Measurements from ENCODE around the gene HS3ST4.

Gene HS3ST4

DNA sequence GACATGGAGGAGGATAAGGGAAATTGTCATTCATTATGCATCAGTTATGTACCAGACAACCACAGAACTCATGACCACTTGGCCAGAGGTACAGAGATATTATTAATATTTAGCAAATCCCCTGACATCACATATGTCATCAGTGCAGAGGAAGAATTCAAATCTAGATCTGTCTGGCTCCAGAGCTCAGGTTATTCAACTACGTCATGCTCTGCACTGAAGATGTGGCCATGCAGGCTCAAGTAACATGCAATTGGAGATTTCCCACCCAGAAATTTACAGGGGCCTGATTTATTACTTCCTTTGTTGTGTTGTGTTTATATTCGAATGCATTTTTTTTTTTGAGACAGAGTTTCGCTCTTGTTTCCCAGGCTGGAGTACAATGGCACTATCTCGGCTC lies 224.3 kb downstream of the HS3ST4 start:
- TF ChIP-seq GATA2 (IDR thresholded peaks at IDR 0.05; ENCODE audit: low read depth, low read length) (no peak), GATA3 (IDR thresholded peaks at IDR 0.05; ENCODE audit: low read depth, low read length) (no peak)

DNA sequence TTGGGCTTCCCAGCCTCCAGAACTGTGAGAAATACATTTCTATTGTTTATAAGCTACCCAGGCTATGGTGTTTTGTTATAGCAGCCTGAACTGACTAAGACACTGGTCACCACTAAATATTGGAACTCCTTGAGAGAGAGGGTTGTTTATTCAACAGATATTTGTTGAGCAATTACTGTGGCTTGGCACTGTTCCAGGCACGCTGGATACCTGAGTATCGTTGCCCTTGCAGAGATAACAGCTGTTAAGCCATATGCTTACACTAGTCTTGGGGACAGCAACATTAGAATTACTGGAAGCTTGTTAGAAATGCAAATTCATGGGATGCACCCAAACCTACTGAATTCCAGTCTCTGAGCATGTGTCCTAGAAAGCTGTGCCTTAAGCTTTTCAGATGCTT lies 230.7 kb downstream of the HS3ST4 start:
- TF ChIP-seq GATA3 (IDR thresholded peaks at IDR 0.05; ENCODE audit: low read depth, low read length): no peak

DNA sequence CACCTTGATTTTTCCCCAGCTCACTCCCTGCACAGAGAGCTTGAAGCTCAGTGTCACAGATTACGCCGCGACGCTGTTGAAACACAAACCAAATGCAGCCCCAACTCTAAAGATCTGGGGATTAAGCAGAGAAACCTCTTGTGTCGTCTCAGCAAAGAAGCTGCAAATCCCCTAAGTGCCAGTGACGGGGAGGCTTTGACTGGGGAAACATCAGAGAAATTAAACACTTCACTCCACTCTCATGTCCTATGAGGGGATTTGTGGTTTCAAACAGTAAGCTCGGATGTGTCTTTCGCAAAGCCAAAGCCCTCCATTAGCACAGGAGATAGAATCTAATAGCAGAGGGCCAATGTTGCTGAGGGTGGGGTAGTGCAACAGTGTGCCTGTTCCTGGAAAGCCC lies 233.7 kb downstream of the HS3ST4 start:
- no peak for TF ChIP-seq GATA3 (IDR thresholded peaks at IDR 0.05; ENCODE audit: low read depth, low read length)
- no peak for TF ChIP-seq GATA2 (IDR thresholded peaks at IDR 0.05; ENCODE audit: low read depth, low read length)

DNA sequence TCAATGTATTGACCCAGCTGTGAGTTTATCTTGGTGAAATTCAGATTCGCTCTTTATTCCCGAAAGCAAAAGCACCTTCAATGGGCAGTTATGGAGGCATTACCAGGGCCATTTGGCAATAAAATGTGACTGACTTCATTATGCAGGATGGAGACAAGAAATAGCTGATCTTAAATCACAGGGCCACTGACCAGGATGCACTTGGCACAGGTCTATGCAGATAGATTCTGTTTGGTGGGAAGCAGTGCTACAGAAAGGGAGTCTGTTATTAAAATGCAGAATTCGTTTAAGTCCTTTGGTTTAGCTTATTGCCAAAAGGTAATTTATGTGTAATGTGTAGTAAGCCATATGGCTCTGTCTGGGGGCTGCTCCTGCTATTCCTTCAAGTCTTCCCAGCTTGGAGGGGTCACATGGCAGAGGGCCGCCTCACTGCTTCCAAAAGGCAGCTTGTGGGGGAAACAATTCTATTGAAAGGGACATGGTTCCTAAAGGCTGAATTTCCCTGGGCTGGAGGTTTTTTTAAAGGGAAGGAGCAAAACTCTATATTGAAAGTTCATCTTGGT lies 239.8 kb downstream of the HS3ST4 start:
- TF ChIP-seq GATA3 (IDR thresholded peaks at IDR 0.05; ENCODE audit: low read depth, low read length) (no peak), GATA2 (IDR thresholded peaks at IDR 0.05; ENCODE audit: low read depth, low read length) (no peak)

DNA sequence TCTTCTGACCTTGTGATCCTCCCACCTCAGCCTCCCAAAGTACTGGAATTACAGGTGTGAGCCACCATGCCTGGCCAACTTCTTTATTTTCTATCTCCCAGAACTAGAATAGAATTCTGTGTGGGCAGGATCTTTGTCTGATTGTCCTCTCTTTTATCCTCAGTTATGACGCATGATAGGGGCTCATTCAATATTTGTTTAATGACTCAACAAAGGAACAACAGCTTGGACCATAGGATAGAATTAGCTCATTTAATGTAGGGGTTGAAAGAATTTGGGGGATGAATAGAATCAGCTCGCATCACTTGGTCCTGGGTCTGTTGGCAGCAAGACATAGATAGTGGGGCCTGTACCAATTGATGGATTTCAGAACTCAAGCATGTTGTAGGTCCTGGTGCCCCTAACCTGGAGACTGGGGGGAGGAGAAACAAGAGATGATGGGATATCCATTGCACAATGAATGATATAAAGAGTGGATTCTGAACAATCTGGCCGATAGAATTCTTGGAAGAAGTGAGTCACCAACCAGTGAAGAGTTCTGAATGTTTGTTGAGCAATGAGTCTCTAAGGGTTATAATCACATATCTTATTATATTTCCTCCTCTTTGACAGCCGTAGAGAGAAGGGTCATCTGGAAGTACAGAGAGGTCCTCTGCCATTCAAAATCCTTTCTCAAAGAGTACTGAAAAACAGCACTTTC lies 250.2 kb downstream of the HS3ST4 start:
- TF ChIP-seq GATA3 (IDR thresholded peaks at IDR 0.05; ENCODE audit: low read depth, low read length) (no peak), GATA2 (IDR thresholded peaks at IDR 0.05; ENCODE audit: low read depth, low read length) (no peak)

DNA sequence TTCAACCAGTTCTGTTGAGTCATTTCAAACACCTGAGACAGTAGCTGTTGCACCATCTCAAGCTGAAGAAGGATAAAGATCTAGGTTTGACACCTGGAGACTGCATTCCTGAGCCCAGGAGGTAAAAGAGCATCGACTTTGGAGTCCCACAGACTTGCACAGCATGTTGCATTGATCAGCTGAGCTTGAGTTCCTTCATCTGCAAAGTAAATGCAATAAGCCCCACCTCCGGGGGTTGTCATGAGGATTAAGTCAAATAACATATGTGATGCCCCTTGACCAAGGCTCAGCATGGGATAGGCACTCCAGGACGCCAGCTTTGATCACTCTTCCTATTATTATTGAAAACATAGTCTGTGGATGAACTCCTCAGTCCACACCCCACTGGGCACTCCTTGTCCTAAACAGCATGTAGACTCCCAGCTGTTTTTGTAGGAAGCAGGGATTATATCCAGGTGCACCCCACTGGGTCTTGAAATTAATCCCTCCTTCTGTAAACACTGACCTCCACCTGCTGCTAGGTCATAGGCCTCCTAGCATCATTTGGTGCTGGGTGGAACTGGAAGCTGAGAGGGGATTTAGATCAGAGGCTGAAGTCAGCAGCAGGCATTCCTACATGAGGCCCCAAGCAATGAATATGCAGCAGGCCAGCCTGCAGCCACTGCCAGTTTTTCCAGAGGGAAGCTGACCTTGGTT lies 259.0 kb downstream of the HS3ST4 start:
- TF ChIP-seq GATA3 (IDR thresholded peaks at IDR 0.05; ENCODE audit: low read depth, low read length): no peak
- no peak for TF ChIP-seq GATA2 (IDR thresholded peaks at IDR 0.05; ENCODE audit: low read depth, low read length)

DNA sequence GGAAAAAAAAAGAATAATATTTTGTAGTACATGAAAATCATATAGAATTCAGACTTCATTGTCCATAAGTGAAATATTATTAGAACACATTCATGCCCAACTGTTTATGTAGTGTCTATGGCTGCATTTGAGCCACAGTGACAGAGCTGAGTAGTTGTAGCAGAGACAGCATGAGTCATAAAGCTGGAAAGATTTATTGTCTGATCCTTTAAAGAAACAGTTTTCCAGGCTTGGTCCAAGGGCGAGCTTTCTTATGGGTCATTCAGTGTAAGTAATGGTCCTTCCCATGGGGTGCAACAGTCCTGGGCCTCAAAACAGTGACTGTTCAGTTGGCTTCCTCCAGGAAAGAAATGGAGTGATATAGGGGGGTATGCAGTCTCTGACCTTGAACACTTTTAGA lies 260.2 kb downstream of the HS3ST4 start:
- no peak for TF ChIP-seq GATA2 (IDR thresholded peaks at IDR 0.05; ENCODE audit: low read depth, low read length)
- TF ChIP-seq GATA3 (IDR thresholded peaks at IDR 0.05; ENCODE audit: low read depth, low read length): no peak

DNA sequence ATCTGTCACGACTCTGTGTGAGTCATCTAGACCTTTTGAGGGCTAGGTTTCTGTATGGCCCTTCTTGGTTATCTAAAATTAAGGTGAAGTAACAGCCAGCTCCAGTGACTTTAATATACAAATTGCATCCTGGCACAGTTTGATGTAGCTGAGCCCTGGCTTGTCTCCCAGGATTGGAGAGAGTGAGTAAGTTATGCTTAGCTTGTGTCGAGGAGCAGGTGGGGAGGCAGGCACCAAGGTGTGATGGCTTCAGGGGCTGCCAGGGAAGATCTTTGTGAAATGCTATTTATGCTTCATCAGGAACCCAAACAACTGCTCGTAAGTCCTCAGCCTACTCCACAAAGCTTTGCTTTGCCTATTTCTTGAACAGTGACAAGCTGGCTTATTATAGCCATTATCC lies 261.2 kb downstream of the HS3ST4 start:
- no peak for TF ChIP-seq GATA3 (IDR thresholded peaks at IDR 0.05; ENCODE audit: low read depth, low read length)
- TF ChIP-seq GATA2 (IDR thresholded peaks at IDR 0.05; ENCODE audit: low read depth, low read length): no peak

DNA sequence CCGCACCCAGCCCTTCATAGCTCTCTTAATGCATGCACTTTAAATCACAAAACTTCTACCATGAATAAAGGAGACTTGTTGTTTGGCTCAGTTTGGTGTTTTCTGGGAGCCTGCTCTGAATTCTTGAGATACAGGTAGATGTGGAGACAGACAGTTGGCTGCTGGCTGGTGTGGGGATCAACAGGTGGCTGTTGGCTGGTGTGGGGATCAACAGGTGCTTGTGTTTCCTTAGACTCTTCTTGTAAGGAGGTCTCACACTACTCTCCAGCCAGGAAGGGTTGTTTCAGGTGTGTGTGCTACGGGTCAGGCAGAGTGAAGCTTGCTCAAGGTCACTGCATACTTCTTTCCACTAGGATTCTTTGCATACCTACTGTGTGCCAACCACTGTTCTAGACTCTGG lies 265.9 kb downstream of the HS3ST4 start:
- TF ChIP-seq GATA3 (IDR thresholded peaks at IDR 0.05; ENCODE audit: low read depth, low read length): no peak
- no peak for TF ChIP-seq GATA2 (IDR thresholded peaks at IDR 0.05; ENCODE audit: low read depth, low read length)

DNA sequence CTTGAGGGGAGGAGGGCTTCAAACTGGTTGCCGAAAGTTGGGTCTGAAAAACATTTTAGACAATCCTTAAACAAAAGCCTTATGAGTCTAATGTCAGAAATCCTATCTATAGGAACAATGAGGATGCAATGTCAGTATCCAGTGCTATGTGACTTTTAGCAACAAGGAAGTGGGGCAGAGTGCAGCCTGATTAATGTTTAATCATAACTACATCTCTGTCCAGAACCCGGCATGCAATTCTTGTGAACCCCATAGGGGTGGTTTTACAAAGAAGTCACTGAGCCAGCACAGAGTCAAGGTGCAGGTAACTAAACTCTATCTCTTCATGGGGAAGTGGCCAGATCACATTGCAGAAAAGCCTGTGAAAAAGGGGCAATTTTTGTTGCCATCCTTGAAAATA lies 267.5 kb downstream of the HS3ST4 start:
- no peak for TF ChIP-seq GATA2 (IDR thresholded peaks at IDR 0.05; ENCODE audit: low read depth, low read length)
- TF ChIP-seq GATA3 (IDR thresholded peaks at IDR 0.05; ENCODE audit: low read depth, low read length): no peak

DNA sequence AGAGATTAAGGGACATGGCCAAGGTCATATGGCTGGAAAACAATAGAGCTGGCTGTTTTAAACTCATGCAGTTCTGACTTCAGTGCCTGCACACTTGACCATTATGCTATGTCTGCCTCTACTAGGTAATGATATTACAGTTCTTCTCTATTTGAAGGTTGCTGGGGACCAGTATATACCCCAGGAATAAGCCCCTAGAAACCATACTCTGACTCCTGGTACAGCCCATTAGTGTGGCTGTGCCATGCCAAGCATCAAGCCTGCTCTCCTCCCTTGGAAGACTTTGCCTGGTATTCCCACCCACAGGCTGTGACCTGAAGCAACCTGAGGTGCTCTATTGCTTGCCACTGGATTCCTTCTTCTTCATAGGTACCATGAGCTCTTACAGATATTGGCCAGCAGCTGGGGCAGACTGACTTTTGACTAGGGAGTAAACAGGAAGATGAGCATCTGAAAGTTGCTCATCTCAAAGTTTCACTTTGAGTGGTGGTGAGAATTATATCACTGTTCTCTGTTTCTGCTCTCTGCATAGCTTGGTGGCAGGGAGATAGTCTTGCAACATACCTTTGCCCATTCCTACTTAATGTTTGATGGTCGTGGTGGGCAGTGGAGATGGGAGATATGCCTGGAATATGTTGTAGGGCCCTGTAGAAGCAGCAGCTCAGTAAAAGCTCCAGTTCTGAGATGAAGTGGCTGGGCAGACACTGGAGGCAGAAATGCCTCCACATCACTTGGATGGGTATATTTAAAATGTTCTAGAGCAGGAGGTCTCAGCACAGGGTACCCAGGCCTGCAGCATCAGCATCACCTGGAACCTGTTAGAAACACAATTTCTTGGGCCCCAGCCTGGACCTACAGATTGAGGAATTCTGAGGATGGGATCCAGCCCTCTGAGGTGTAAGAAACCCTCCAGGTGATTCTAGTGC lies 274.7 kb downstream of the HS3ST4 start:
- TF ChIP-seq GATA2 (IDR thresholded peaks at IDR 0.05; ENCODE audit: low read depth, low read length) (no peak), GATA3 (IDR thresholded peaks at IDR 0.05; ENCODE audit: low read depth, low read length) (no peak)

DNA sequence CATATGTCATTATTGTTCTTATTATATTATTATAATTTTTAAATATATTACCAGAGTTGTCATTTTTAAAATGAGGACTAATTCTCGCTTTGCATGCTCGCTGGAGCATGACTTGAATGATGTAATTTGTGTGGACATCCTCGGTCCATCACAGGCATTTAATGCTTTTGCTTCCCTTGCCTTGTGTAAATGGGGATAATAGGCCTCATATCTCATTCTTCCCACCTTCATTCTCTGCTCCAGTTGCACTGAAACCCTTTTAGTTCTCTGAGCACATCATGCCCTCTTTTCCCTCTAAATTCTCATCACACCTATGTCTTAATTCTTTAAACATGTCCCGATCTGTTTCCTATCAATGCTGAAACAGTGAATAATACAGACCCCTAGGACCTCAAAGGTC lies 285.4 kb downstream of the HS3ST4 start:
- TF ChIP-seq GATA3 (IDR thresholded peaks at IDR 0.05; ENCODE audit: low read depth, low read length) (no peak), GATA2 (IDR thresholded peaks at IDR 0.05; ENCODE audit: low read depth, low read length) (no peak)

DNA sequence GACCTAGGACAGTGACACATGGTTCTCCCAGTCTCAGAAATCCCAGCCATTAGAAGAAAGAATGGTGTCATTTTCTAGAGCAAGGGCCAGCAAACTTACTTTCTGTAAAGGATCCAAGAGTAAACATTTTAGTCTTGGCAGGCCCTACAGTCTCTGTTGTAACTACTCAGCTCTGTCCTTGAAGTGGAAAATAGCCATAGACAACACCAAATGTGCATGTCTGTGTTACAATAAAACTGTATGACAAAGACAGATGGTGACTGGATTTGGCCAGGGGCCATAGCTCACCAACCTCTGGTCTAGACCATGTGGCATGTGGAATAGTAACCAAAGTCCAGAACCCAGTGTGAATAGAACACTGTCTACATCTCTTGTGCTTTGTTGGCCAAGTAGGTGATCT lies 286.5 kb downstream of the HS3ST4 start:
- TF ChIP-seq GATA2 (IDR thresholded peaks at IDR 0.05; ENCODE audit: low read depth, low read length) (no peak), GATA3 (IDR thresholded peaks at IDR 0.05; ENCODE audit: low read depth, low read length) (no peak)

DNA sequence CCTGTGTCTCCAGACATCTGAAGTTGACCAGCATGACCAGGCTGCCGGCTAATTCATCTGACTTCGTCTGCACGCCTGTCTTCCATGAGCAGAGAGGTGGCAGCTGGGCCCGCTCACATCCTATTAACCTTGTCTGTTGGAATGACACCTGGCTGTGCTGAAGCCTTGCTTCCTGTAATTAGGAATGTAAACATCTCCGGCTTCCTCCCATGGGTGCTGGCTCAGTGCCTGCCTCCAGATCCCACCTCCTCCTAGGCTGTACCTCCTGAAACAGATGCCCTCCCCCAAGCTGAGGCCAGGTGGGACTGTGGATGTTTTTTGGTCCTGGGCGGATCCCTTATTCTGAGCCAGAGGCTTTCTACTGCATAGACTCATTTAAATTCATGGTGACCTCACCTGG lies 296.3 kb downstream of the HS3ST4 start:
- TF ChIP-seq GATA2 (IDR thresholded peaks at IDR 0.05; ENCODE audit: low read depth, low read length) (no peak), GATA3 (IDR thresholded peaks at IDR 0.05; ENCODE audit: low read depth, low read length) (no peak)

Data from SH-SY5Y (cell line).